K562 (cell line): ENCODE results near the gene PDZK1IP1. TPM values are rescaled to one million over a fixed set of nuclear protein-coding genes. Genes with fewer than 3 reads are reported as not detected.
A peak's percentile ranks its signal among the peaks of the same experiment; 100 is the strongest.

Source experiments
- ASH1L ChIP-seq: fragments of 450-650 bp; IDR thresholded peaks from 2 replicates; pipeline ENCODE4 v1.6.1; 2018; ENCODE audit warnings: borderline replicate concordance, mild to moderate bottlenecking, low read depth; ENCODE audit not compliant: partially characterized antibody
- CLOCK ChIP-seq: fragments of 250-450 bp; sonication (Bioruptor Pico); IDR thresholded peaks from 2 replicates; pipeline ENCODE4 v1.4.0; 2020; ENCODE audit warnings: mild to moderate bottlenecking, moderate library complexity, borderline replicate concordance
- CSDE1 ChIP-seq, 2 experiments: fragments of 450-650 bp; IDR thresholded peaks; 2 replicates each; pipeline ENCODE4 v1.6.1; 2016; ENCODE audit warnings: mild to moderate bottlenecking in 1 of 2
- E2F1 ChIP-seq: sonication (generic); formaldehyde crosslinking; IDR thresholded peaks from 2 replicates; pipeline ENCODE4 v1.8.1; 2023; ENCODE audit warnings: mild to moderate bottlenecking, missing genetic modification reagents, moderate library complexity
- IRF1 ChIP-seq: sonication (generic); formaldehyde crosslinking; IDR thresholded peaks from 2 replicates; pipeline ENCODE4 v1.8.0; 2022; ENCODE audit warnings: missing genetic modification reagents, mild to moderate bottlenecking, borderline replicate concordance
- MAFF ChIP-seq: IDR thresholded peaks from 2 replicates; pipeline ENCODE4 v1.6.1; 2012; ENCODE audit warnings: low read length, improper control_type of control experiment
- MYNN ChIP-seq, 2 experiments: sonication (generic); formaldehyde crosslinking in 1 of 2; IDR thresholded peaks; 2 replicates each; pipeline versions ENCODE4 v1.5.0 to v1.6.1; 2016 to 2020; ENCODE audit warnings: antibody characterized with exemption in 1 of 2, missing genetic modification reagents in 1 of 2
- PHB2 ChIP-seq: fragments of 450-650 bp; IDR thresholded peaks from 2 replicates; pipeline ENCODE4 v1.6.1; 2017; ENCODE audit warnings: low read depth
- PRPF4 ChIP-seq: fragments of 200-400 bp; formaldehyde crosslinking; IDR thresholded peaks from one replicate; pipeline ENCODE4 v1.6.1; 2017; ENCODE audit warnings: low read length, low read depth, mild to moderate bottlenecking; ENCODE audit not compliant: insufficient read depth, poor library complexity, severe bottlenecking
- THAP12 ChIP-seq: fragments of 250-450 bp; sonication (Bioruptor Pico); IDR thresholded peaks from 2 replicates; pipeline ENCODE4 v1.9.0; 2021; ENCODE audit warnings: mild to moderate bottlenecking, inconsistent platforms
- TRIM28 ChIP-seq: fragments of 450-650 bp; IDR thresholded peaks from 2 replicates; pipeline ENCODE4 v1.6.1; 2017
- TSHZ1 ChIP-seq: fragments of 250-450 bp; sonication (Bioruptor Pico); IDR thresholded peaks from 2 replicates; pipeline ENCODE4 v1.4.0; 2020; ENCODE audit warnings: mild to moderate bottlenecking, moderate library complexity
- ZBTB17 ChIP-seq: fragments of 450-650 bp; formaldehyde crosslinking; IDR thresholded peaks from 2 replicates; pipeline ENCODE4 v1.4.0; 2020; ENCODE audit warnings: mild to moderate bottlenecking
- ZBTB7A ChIP-seq: IDR thresholded peaks from 2 replicates; pipeline ENCODE4 v1.6.1; 2011; ENCODE audit warnings: low read depth, mild to moderate bottlenecking, low read length, moderate library complexity, borderline replicate concordance; ENCODE audit not compliant: control insufficient read depth
- ZFX ChIP-seq: sonication (generic); formaldehyde crosslinking; IDR thresholded peaks from 2 replicates; pipeline ENCODE4 v1.8.0; 2022; ENCODE audit warnings: mild to moderate bottlenecking, missing genetic modification reagents, moderate library complexity
- ZNF354B ChIP-seq: fragments of 250-450 bp; sonication (Bioruptor Pico); IDR thresholded peaks from 2 replicates; pipeline ENCODE4 v1.4.0; 2020
- ZNF696 ChIP-seq: fragments of 250-450 bp; sonication (Bioruptor Pico); conservative IDR thresholded peaks from 2 replicates; pipeline ENCODE4 v1.4.0; 2020; ENCODE audit warnings: mild to moderate bottlenecking, moderate library complexity
- polyA plus RNA-seq, 8 experiments: library from polyadenylated mRNA; depleted of rRNA in 4 of 8; stranded (reverse) in 5 of 8; unstranded in 3 of 8; fragments of >200 nt; fragmentation: Nextera tagmentation in 2 of 8; fragmentation: Illumina TruSeq in 1 of 8; extraction: Ambion mirVana in 2 of 8; extraction: Trizol in 1 of 8; gene quantifications; 2 replicates each; pipeline versions ENCODE4 v1.2.1 to v1.2.3, GENCODE V29; 2011 to 2014; ENCODE audit warnings: inconsistent platforms in 1 of 8, missing spikeins in 1 of 8
- total RNA-seq, 7 experiments: library from RNA; depleted of rRNA in 6 of 7; stranded (reverse); fragments of >200 nt in 6 of 7; fragmentation: Illumina TruSeq in 2 of 7; extraction: Trizol in 2 of 7; gene quantifications; 2 replicates each; pipeline versions ENCODE4 v1.2.1 to v1.2.3, GENCODE V29; 2011 to 2021; ENCODE audit warnings: low replicate concordance in 1 of 7

Gene PDZK1IP1
- total and polyA plus RNA-seq, 9 of the 15 experiments (the other 6 are each of a cell fraction or from before 2014, with no cell fraction given) = 0.17 to 0.68 (median 0.53) TPM; not detected in 2

GRCh38 chr1:47181955-47182675 is 7.7 kb downstream of the PDZK1IP1 start (continued):
- TF ChIP-seq THAP12 (CRISPR knock-in tag) = no peak
- TF ChIP-seq CLOCK (CRISPR knock-in tag) = no peak
- no peak for TF ChIP-seq PHB2
- TF ChIP-seq ZNF696 = no peak
- no peak for TF ChIP-seq TRIM28
- TF ChIP-seq CSDE1 (IDR thresholded peaks at IDR 0.05) = no peak
- peak; percentile 66 for TF ChIP-seq MAFF
- TF ChIP-seq ZBTB17 (CRISPR knock-in tag) = no peak
- TF ChIP-seq IRF1 = no peak
- TF ChIP-seq MYNN (IDR thresholded peaks at IDR 0.05) = 0 out of 2 replicates have a peak, but pooled peaks have one; percentile 17
- TF ChIP-seq MYNN (CRISPR knock-in tag; IDR thresholded peaks at IDR 0.05) = no peak
- no peak for TF ChIP-seq TSHZ1 (CRISPR knock-in tag)
- no peak for TF ChIP-seq ASH1L
- TF ChIP-seq ZNF354B (CRISPR knock-in tag) = no peak
- TF ChIP-seq ZBTB7A = no peak
- TF ChIP-seq PRPF4 = no peak
- TF ChIP-seq E2F1 (CRISPR knock-in tag) = no peak
- peak; percentile 43 for TF ChIP-seq ZFX (CRISPR knock-in tag)
